ENCODE data around the gene ETV5. TPM values are rescaled to one million over a fixed set of nuclear protein-coding genes. Genes with fewer than 3 reads are reported as not detected.

Gene ETV5
- total and polyA plus RNA-seq, 9 of the 15 experiments (the other 6 are each of a cell fraction or from before 2014, with no cell fraction given) = 9.2 to 25.9 (median 15.9) TPM

DNA sequence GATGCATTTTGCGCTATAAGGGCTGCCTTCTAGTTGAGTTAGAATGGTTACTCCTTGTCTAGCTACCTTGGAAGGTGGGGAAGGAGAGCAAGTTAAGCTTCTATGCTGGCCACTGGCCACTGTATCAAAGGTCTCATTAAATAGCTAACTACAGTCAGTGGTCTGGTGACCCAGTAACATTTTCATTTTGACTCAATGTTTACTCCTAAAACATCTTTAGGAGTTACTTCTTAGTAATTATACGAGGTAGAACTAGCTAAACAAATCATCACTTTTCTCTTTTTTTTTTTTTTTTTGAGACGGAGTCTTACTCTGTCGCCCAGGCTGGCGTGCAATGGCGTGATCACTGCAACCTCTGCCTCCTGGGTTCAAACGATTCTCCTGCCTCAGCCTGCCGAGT, 26.7 kb downstream of the ETV5 start:
- Histone ChIP-seq H3K27me3 (ENCODE audit: control insufficient read depth in 2 of 2, insufficient read depth in 2 of 2, low read length in 2 of 2) (no peaks in the 10 kb centered on the region), H3K27ac (ENCODE audit: extremely low read depth, low read depth, low read length) (no peak overlapping the region), H3K9ac (ENCODE audit: insufficient read depth in 1 of 2, low read depth in 2 of 2, low read length in 2 of 2) (no peak overlapping the region), H3K9me1 (ENCODE audit: control insufficient read depth, insufficient read depth, low read length) (no peaks in the 10 kb centered on the region), H4K20me1 (replicated peaks; ENCODE audit: control insufficient read depth, insufficient read depth, low read length) (no peaks in the 10 kb centered on the region), H3K9me3 (replicated peaks; ENCODE audit: control insufficient read depth, insufficient read depth, low read depth, low read length) (no peaks in the 10 kb centered on the region), H3K36me3 (ENCODE audit: control insufficient read depth, insufficient read depth, low read length) (peaks cover 6% of the 10 kb centered on the region; the same call in 2 of the 3 replicates), H3K4me1 (replicated peaks in 1 of 2; ENCODE audit: control insufficient read depth in 2 of 2, insufficient read depth in 2 of 2, low read length in 2 of 2) (no peaks in the 10 kb centered on the region), H3K4me2 (ENCODE audit: insufficient read depth, low read length) (no peak overlapping the region), H2AFZ (ENCODE audit: low read depth, low read length) (no peak overlapping the region), H3K4me3 (no peak overlapping the region), H3K79me2 (ENCODE audit: control insufficient read depth, insufficient read depth, low read length) (no peaks in the 10 kb centered on the region)
- POLR2A ChIA-PET = interaction anchor here (0.6 to 3.2 kb wide), 5 partner anchors 9 to 296 kb away, joined by 3 to 15 read pairs (median 3); no protein-coding TSS in a partner anchor
- TF ChIP-seq DMBX1 (CRISPR knock-in tag; IDR thresholded peaks at IDR 0.05; ENCODE audit: borderline replicate concordance) (no peak), ZNF311 (CRISPR knock-in tag; IDR thresholded peaks at IDR 0.05) (no peak), ZC3H11A (IDR thresholded peaks at IDR 0.05; ENCODE audit: low read depth, low read length) (no peak), SAFB2 (IDR thresholded peaks at IDR 0.05; ENCODE audit: borderline replicate concordance, low read depth, low read length, severe bottlenecking) (no peak), ZKSCAN8 (CRISPR knock-in tag; IDR thresholded peaks at IDR 0.05) (no peak), NELFE (IDR thresholded peaks at IDR 0.05; ENCODE audit: insufficient read depth, insufficient read length) (no peak), KLF6 (CRISPR knock-in tag; IDR thresholded peaks at IDR 0.05; ENCODE audit: borderline replicate concordance) (no peak), PTRF (tag; IDR thresholded peaks at IDR 0.05) (no peak), TBP (optimal IDR thresholded peaks at IDR 0.05; ENCODE audit: low read depth, low read length) (no peak), SMARCA4 (IDR thresholded peaks at IDR 0.05) (no peak), NUFIP1 (IDR thresholded peaks at IDR 0.05; ENCODE audit: partially characterized antibody) (no peak)
- TF ChIP-seq, protein P1, sequence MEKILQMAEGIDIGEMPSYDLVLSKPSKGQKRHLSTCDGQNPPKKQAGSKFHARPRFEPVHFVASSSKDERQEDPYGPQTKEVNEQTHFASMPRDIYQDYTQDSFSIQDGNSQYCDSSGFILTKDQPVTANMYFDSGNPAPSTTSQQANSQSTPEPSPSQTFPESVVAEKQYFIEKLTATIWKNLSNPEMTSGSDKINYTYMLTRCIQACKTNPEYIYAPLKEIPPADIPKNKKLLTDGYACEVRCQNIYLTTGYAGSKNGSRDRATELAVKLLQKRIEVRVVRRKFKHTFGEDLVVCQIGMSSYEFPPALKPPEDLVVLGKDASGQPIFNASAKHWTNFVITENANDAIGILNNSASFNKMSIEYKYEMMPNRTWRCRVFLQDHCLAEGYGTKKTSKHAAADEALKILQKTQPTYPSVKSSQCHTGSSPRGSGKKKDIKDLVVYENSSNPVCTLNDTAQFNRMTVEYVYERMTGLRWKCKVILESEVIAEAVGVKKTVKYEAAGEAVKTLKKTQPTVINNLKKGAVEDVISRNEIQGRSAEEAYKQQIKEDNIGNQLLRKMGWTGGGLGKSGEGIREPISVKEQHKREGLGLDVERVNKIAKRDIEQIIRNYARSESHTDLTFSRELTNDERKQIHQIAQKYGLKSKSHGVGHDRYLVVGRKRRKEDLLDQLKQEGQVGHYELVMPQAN (IDR thresholded peaks at IDR 0.05; ENCODE audit: borderline replicate concordance) = no peak
- TF ChIP-seq, protein P2, sequence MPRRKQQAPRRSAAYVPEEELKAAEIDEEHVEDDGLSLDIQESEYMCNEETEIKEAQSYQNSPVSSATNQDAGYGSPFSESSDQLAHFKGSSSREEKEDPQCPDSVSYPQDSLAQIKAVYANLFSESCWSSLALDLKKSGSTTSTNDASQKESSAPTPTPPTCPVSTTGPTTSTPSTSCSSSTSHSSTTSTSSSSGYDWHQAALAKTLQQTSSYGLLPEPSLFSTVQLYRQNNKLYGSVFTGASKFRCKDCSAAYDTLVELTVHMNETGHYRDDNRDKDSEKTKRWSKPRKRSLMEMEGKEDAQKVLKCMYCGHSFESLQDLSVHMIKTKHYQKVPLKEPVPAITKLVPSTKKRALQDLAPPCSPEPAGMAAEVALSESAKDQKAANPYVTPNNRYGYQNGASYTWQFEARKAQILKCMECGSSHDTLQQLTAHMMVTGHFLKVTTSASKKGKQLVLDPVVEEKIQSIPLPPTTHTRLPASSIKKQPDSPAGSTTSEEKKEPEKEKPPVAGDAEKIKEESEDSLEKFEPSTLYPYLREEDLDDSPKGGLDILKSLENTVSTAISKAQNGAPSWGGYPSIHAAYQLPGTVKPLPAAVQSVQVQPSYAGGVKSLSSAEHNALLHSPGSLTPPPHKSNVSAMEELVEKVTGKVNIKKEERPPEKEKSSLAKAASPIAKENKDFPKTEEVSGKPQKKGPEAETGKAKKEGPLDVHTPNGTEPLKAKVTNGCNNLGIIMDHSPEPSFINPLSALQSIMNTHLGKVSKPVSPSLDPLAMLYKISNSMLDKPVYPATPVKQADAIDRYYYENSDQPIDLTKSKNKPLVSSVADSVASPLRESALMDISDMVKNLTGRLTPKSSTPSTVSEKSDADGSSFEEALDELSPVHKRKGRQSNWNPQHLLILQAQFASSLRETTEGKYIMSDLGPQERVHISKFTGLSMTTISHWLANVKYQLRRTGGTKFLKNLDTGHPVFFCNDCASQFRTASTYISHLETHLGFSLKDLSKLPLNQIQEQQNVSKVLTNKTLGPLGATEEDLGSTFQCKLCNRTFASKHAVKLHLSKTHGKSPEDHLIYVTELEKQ (CRISPR knock-in tag; IDR thresholded peaks at IDR 0.05) = no peak
- TF ChIP-seq, protein P3, sequence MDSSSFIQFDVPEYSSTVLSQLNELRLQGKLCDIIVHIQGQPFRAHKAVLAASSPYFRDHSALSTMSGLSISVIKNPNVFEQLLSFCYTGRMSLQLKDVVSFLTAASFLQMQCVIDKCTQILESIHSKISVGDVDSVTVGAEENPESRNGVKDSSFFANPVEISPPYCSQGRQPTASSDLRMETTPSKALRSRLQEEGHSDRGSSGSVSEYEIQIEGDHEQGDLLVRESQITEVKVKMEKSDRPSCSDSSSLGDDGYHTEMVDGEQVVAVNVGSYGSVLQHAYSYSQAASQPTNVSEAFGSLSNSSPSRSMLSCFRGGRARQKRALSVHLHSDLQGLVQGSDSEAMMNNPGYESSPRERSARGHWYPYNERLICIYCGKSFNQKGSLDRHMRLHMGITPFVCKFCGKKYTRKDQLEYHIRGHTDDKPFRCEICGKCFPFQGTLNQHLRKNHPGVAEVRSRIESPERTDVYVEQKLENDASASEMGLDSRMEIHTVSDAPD (CRISPR knock-in tag; IDR thresholded peaks at IDR 0.05) = no peak
- ATAC-seq (no peak), FAIRE-seq (no peak), DNase-seq (ENCODE audit: extremely low read depth in 1 of 4, low spot score in 3 of 4) (no peak)
- BruUV-seq (replicated peaks) = no TSS peak
- in situ Hi-C loops (cut with MboI) = no loop called here
- intact Hi-C loops (cut with micrococcal nuclease) = no loop called here
- 75% methylated on average over 6 of the region's 8 CpGs for WGBS (ENCODE audit: insufficient coverage, low coverage, missing lambda C conversion rate)
- CTCF ChIA-PET (ENCODE audit: low intra/inter-chr PET ratio) = no interaction called here

All from K562 (cell line).